ENCODE measurements around the gene PRR11.

DNA sequence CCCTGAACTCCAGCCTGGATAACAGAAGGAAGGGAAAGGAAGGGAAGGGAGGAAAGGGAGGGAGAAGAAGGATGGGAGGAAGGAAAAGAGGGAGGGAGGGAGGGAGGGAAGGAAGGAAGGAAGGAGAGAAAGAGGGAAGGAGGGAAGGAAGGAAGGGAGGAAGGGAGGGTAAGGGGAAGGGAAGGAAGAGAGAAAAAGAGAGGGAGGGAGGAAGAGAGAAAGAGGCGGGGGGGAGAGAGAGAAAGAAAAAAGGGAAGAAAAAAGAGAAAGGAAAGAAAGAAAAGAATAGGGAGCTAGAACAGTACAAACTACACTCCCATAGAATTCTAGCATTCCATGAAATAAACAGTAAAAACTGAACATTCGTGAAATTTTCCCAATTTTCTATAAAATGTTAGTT is 25.7 kb upstream of the PRR11 start:
- no peak for TF ChIP-seq EZH2 (IDR thresholded peaks at IDR 0.05; ENCODE audit: insufficient read depth, low read length)
- TF ChIP-seq, protein P1, sequence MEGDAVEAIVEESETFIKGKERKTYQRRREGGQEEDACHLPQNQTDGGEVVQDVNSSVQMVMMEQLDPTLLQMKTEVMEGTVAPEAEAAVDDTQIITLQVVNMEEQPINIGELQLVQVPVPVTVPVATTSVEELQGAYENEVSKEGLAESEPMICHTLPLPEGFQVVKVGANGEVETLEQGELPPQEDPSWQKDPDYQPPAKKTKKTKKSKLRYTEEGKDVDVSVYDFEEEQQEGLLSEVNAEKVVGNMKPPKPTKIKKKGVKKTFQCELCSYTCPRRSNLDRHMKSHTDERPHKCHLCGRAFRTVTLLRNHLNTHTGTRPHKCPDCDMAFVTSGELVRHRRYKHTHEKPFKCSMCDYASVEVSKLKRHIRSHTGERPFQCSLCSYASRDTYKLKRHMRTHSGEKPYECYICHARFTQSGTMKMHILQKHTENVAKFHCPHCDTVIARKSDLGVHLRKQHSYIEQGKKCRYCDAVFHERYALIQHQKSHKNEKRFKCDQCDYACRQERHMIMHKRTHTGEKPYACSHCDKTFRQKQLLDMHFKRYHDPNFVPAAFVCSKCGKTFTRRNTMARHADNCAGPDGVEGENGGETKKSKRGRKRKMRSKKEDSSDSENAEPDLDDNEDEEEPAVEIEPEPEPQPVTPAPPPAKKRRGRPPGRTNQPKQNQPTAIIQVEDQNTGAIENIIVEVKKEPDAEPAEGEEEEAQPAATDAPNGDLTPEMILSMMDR (IDR thresholded peaks at IDR 0.05; ENCODE audit: insufficient read depth, low read depth, low read length), result no peak

All from astrocyte (in vitro differentiated cells and primary cell).